Transverse colon (tissue), 4 donors: Measurements from ENCODE around the gene ARHGEF4. TPM values are rescaled to one million over a fixed set of nuclear protein-coding genes. Genes with fewer than 3 reads are reported as not detected.

Experiments
- DNase-seq: peaks from one replicate; pipeline ENCODE4 v3.0.0-alpha.2; 2019
- H3K27ac ChIP-seq, 4 donors: fragments of 200-600 bp; sonication (generic); 2 replicates each; pipeline ENCODE4 v1.5.1; 2016 to 2018; ENCODE audit warnings: inconsistent platforms in 4 of 4
- H3K27me3 ChIP-seq: fragments of 200-600 bp; sonication (generic); 2 replicates; pipeline ENCODE4 v1.5.1; 2017; ENCODE audit warnings: inconsistent platforms
- H3K36me3 ChIP-seq, 4 donors: fragments of 200-600 bp; sonication (generic); 2 replicates each; pipeline ENCODE4 v1.5.1; 2017 to 2019; ENCODE audit warnings: inconsistent platforms in 4 of 4
- H3K4me1 ChIP-seq, 4 donors: fragments of 200-600 bp; sonication (generic); 2 replicates each; pipeline ENCODE4 v1.5.1; 2017 to 2020; ENCODE audit warnings: inconsistent platforms in 4 of 4
- H3K4me3 ChIP-seq, 4 donors: fragments of 200-600 bp; sonication (generic); 1 replicate in 1 of 4; 2 replicates in 3 of 4; pipeline versions ENCODE4 v1.5.1 to v1.6.1; 2017 to 2019; ENCODE audit warnings: inconsistent platforms in 4 of 4
- H3K9me3 ChIP-seq, 2 donors: fragments of 200-600 bp; sonication (generic); 2 replicates each; pipeline ENCODE4 v1.5.1; 2017 to 2019; ENCODE audit warnings: inconsistent platforms in 2 of 2
- CTCF ChIP-seq, 5 experiments: fragments of 200-600 bp in 3 of 5; fragments of 450-650 bp in 2 of 5; sonication (generic) in 3 of 5; IDR thresholded peaks; 1 replicate in 2 of 5; 2 replicates in 3 of 5; pipeline ENCODE4 v1.5.1; 2016 to 2017; ENCODE audit warnings: antibody characterized with exemption in 5 of 5, inconsistent platforms in 3 of 5, mild to moderate bottlenecking in 2 of 5, moderate library complexity in 1 of 5
- EP300 ChIP-seq: sonication (generic); formaldehyde crosslinking; IDR thresholded peaks from one replicate; pipeline ENCODE4 v1.6.1; 2017; ENCODE audit warnings: antibody characterized with exemption, low read depth
- POLR2A ChIP-seq: fragments of 450-650 bp; IDR thresholded peaks from one replicate; pipeline ENCODE4 v1.6.1; 2016; ENCODE audit warnings: antibody characterized with exemption, mild to moderate bottlenecking, moderate library complexity
- POLR2AphosphoS5 ChIP-seq, 3 donors: sonication (generic); formaldehyde crosslinking; IDR thresholded peaks; one replicate each; pipeline ENCODE4 v1.6.1; 2016; ENCODE audit warnings: antibody characterized with exemption in 3 of 3
- WGBS, 2 donors: methylation state at CpG; one replicate each; pipeline ENCODE4 v1.1.5; 2018; ENCODE audit warnings: low coverage in 1 of 2; 5-methylcytosine and 5-hydroxymethylcytosine counted together
- in situ Hi-C, 4 donors: fragments of 200-750 bp; cut with MboI; loops; one replicate each; pipeline versions ENCODE4 v1.15.0 to v1.15.1; 2017; ENCODE audit warnings: low sequenced_read_pairs in 3 of 4, low pct_ligation_motif_present in 1 of 4, low pct_unique_long_range_greater_than_20kb in 1 of 4
- intact Hi-C: fragments of 100-400 bp; cut with DNase I; formaldehyde crosslinking; loops from one replicate; pipeline ENCODE4 v1.15.1; 2023; ENCODE audit warnings: low total_unique reads
- total RNA-seq, 4 donors: library from RNA; depleted of rRNA; stranded (reverse); fragments of >200 nt; gene quantifications; one replicate each; pipeline ENCODE4 v1.1.0, GENCODE V29; 2016

The ARHGEF4 gene
- total RNA-seq, 4 donors from 2014 or later, result 1.2 to 16.8 (median 1.7) TPM

GRCh38 chr2:130825231-130825965 lies 11.3 kb upstream of the ARHGEF4 start:
- in situ Hi-C loops, result no loop called here
- TF ChIP-seq EP300, result no peak
- TF ChIP-seq POLR2A, result no peak
- TF ChIP-seq CTCF (IDR thresholded peaks at IDR 0.05), result no peak
- TF ChIP-seq POLR2AphosphoS5 (IDR thresholded peaks at IDR 0.05), result no peak
- DNase-seq, result no peak

GRCh38 chr2:130825966-130826253 lies 10.8 kb upstream of the ARHGEF4 start:
- Histone ChIP-seq H3K4me1 (no peaks in the 10 kb centered on the region), H3K27ac (no peak overlapping the region), H3K27me3 (no peaks in the 10 kb centered on the region), H3K9me3 (no peaks in the 10 kb centered on the region), H3K36me3 (no peaks in the 10 kb centered on the region), H3K4me3 (no peak overlapping the region)
- TF ChIP-seq POLR2A (no peak), EP300 (no peak), POLR2AphosphoS5 (IDR thresholded peaks at IDR 0.05) (no peak), CTCF (IDR thresholded peaks at IDR 0.05) (no peak)
- WGBS, 2 donors, result 85% methylated on average over 13 of the region's 13 CpGs; no CpG with 5 or more reads in 1 of the 2 donors
- in situ Hi-C loops (no loop called here), intact Hi-C loops (no loop called here)
- DNase-seq, result no peak

More at GRCh38 chr2:130825231-130825965, 11.3 kb upstream of the ARHGEF4 start:
- no peak overlapping the region for H3K27ac ChIP-seq
- 80% methylated on average over 12 of the region's 16 CpGs; no CpG with 5 or more reads in 1 of the 2 donors for WGBS, 2 donors
- intact Hi-C loops, result no loop called here
- no peaks in the 10 kb centered on the region for H3K4me1 ChIP-seq
- no peak overlapping the region for H3K4me3 ChIP-seq
- no peaks in the 10 kb centered on the region for H3K36me3 ChIP-seq
- no peaks in the 10 kb centered on the region for H3K27me3 ChIP-seq
- H3K9me3 ChIP-seq, result no peaks in the 10 kb centered on the region

GRCh38 chr2:130826419-130826818 lies 10.3 kb upstream of the ARHGEF4 start:
- H3K27ac ChIP-seq, result no peak overlapping the region
- no peaks in the 10 kb centered on the region for H3K27me3 ChIP-seq
- no peaks in the 10 kb centered on the region for H3K36me3 ChIP-seq
- 76% methylated on average over 12 of the region's 12 CpGs; no CpG with 5 or more reads in 1 of the 2 donors for WGBS, 2 donors
- DNase-seq, result no peak
- no peak for TF ChIP-seq EP300
- no peak for TF ChIP-seq CTCF (IDR thresholded peaks at IDR 0.05)
- no peak for TF ChIP-seq POLR2A
- TF ChIP-seq POLR2AphosphoS5 (IDR thresholded peaks at IDR 0.05), result no peak
- no peaks in the 10 kb centered on the region for H3K9me3 ChIP-seq
- no peaks in the 10 kb centered on the region for H3K4me1 ChIP-seq
- no peak overlapping the region for H3K4me3 ChIP-seq
- intact Hi-C loops, result no loop called here
- in situ Hi-C loops, result no loop called here

- no peak for DNase-seq
- no peak for TF ChIP-seq POLR2A
- TF ChIP-seq EP300, result no peak
- no peak for TF ChIP-seq CTCF (IDR thresholded peaks at IDR 0.05)
- TF ChIP-seq POLR2AphosphoS5 (IDR thresholded peaks at IDR 0.05), result no peak
- no peak overlapping the region for H3K27ac ChIP-seq
- 72% methylated on average over 7 of the region's 7 CpGs; no CpG with 5 or more reads in 1 of the 2 donors for WGBS, 2 donors
- H3K27me3 ChIP-seq, result no peaks in the 10 kb centered on the region
- H3K4me1 ChIP-seq, result no peaks in the 10 kb centered on the region
- H3K36me3 ChIP-seq, result no peaks in the 10 kb centered on the region
- in situ Hi-C loops (no loop called here), intact Hi-C loops (no loop called here)
- no peak overlapping the region for H3K4me3 ChIP-seq
- H3K9me3 ChIP-seq, result no peaks in the 10 kb centered on the region
Measured at GRCh38 chr2:130826821-130827501, 9.8 kb upstream of the ARHGEF4 start.
